Skeletal muscle satellite cell (primary cell): ENCODE measurements around the gene CTNND2.

Source experiments
- H3K27me3 ChIP-seq: 2 replicates; pipeline ENCODE4 v1.7.0; 2013; ENCODE audit warnings: low read length; ENCODE audit not compliant: control insufficient read depth, insufficient read depth
- H3K36me3 ChIP-seq: 2 replicates; pipeline ENCODE4 v1.7.0; 2013; ENCODE audit warnings: mild to moderate bottlenecking, control low read depth, low read length; ENCODE audit not compliant: insufficient read depth
- H3K4me1 ChIP-seq: 2 replicates; pipeline ENCODE4 v1.7.0; 2013; ENCODE audit warnings: low read length; ENCODE audit not compliant: control insufficient read depth, insufficient read depth
- H3K4me2 ChIP-seq: 2 replicates; pipeline ENCODE4 v1.7.0; 2013; ENCODE audit warnings: mild to moderate bottlenecking, low read length
- H3K4me3 ChIP-seq: 2 replicates; pipeline ENCODE4 v1.7.0; 2013; ENCODE audit warnings: low read length
- H3K9ac ChIP-seq: 2 replicates; pipeline ENCODE4 v1.7.0; 2013; ENCODE audit warnings: mild to moderate bottlenecking, low read depth, low read length, moderate library complexity
- H3K9me3 ChIP-seq: replicated peaks from 2 replicates; pipeline ENCODE4 v1.7.0; 2013; ENCODE audit warnings: mild to moderate bottlenecking, control low read depth, low read length

Gene CTNND2

GRCh38 chr5:11903614-11904264 lies 507 bp downstream of the CTNND2 start:
- Histone ChIP-seq H3K4me2 (peak overlapping the region; percentile 56), H3K4me3 (peak overlapping the region; percentile 39), H3K4me1 (no peaks in the 10 kb centered on the region), H3K36me3 (no peaks in the 10 kb centered on the region), H3K27me3 (peaks cover 25% of the 10 kb centered on the region), H3K9ac (no peak overlapping the region), H3K9me3 (no peaks in the 10 kb centered on the region)

GRCh38 chr5:11903121-11903613 lies 1.1 kb downstream of the CTNND2 start:
- Histone ChIP-seq H3K4me1 (no peaks in the 10 kb centered on the region), H3K4me2 (no peak overlapping the region), H3K9ac (no peak overlapping the region), H3K4me3 (no peak overlapping the region), H3K27me3 (peaks cover 25% of the 10 kb centered on the region), H3K9me3 (no peaks in the 10 kb centered on the region), H3K36me3 (no peaks in the 10 kb centered on the region)

GRCh38 chr5:11902201-11902619 lies 2.0 kb downstream of the CTNND2 start:
- H3K36me3 ChIP-seq = no peaks in the 10 kb centered on the region
- H3K4me1 ChIP-seq = no peaks in the 10 kb centered on the region
- no peak overlapping the region for H3K4me3 ChIP-seq
- H3K9ac ChIP-seq = no peak overlapping the region
- H3K9me3 ChIP-seq = no peaks in the 10 kb centered on the region
- no peak overlapping the region for H3K4me2 ChIP-seq
- peaks cover 25% of the 10 kb centered on the region for H3K27me3 ChIP-seq

- H3K4me2 ChIP-seq = no peak overlapping the region
- H3K27me3 ChIP-seq = peaks cover 15% of the 10 kb centered on the region
- H3K36me3 ChIP-seq = no peaks in the 10 kb centered on the region
- H3K4me1 ChIP-seq = no peaks in the 10 kb centered on the region
- H3K9me3 ChIP-seq = no peaks in the 10 kb centered on the region
- no peak overlapping the region for H3K4me3 ChIP-seq
- no peak overlapping the region for H3K9ac ChIP-seq
These were observed 5.5 kb downstream of the CTNND2 start for GRCh38 chr5:11898787-11899186.

GRCh38 chr5:11897781-11898180 lies 6.5 kb downstream of the CTNND2 start:
- no peak overlapping the region for H3K9ac ChIP-seq
- no peak overlapping the region for H3K4me3 ChIP-seq
- H3K36me3 ChIP-seq = no peaks in the 10 kb centered on the region
- no peaks in the 10 kb centered on the region for H3K4me1 ChIP-seq
- peaks cover 7% of the 10 kb centered on the region for H3K27me3 ChIP-seq
- H3K9me3 ChIP-seq = peaks cover 3% of the 10 kb centered on the region
- no peak overlapping the region for H3K4me2 ChIP-seq

GRCh38 chr5:11894992-11895391 lies 9.3 kb downstream of the CTNND2 start:
- Histone ChIP-seq H3K4me1 (no peaks in the 10 kb centered on the region), H3K4me2 (no peak overlapping the region), H3K4me3 (no peak overlapping the region), H3K9ac (no peak overlapping the region), H3K27me3 (no peaks in the 10 kb centered on the region), H3K36me3 (no peaks in the 10 kb centered on the region), H3K9me3 (peaks cover 3% of the 10 kb centered on the region)

- Histone ChIP-seq H3K4me1 (no peaks in the 10 kb centered on the region), H3K9ac (no peak overlapping the region), H3K36me3 (no peaks in the 10 kb centered on the region), H3K4me2 (no peak overlapping the region), H3K27me3 (no peaks in the 10 kb centered on the region), H3K9me3 (peaks cover 3% of the 10 kb centered on the region), H3K4me3 (no peak overlapping the region)
These were observed 11.4 kb downstream of the CTNND2 start for GRCh38 chr5:11892832-11893231.

GRCh38 chr5:11890777-11891176 lies 13.5 kb downstream of the CTNND2 start:
- Histone ChIP-seq H3K4me2 (no peak overlapping the region), H3K36me3 (no peaks in the 10 kb centered on the region), H3K9ac (no peak overlapping the region), H3K27me3 (no peaks in the 10 kb centered on the region), H3K4me1 (no peaks in the 10 kb centered on the region), H3K9me3 (peaks cover 3% of the 10 kb centered on the region), H3K4me3 (no peak overlapping the region)

- Histone ChIP-seq H3K4me3 (no peak overlapping the region), H3K4me2 (no peak overlapping the region), H3K27me3 (no peaks in the 10 kb centered on the region), H3K9ac (no peak overlapping the region), H3K9me3 (no peaks in the 10 kb centered on the region), H3K4me1 (no peaks in the 10 kb centered on the region), H3K36me3 (no peaks in the 10 kb centered on the region)
These were observed 16.0 kb downstream of the CTNND2 start for GRCh38 chr5:11888221-11888620.

GRCh38 chr5:11878814-11879213 lies 25.4 kb downstream of the CTNND2 start:
- Histone ChIP-seq H3K9ac (no peak overlapping the region), H3K27me3 (no peaks in the 10 kb centered on the region), H3K9me3 (no peaks in the 10 kb centered on the region), H3K36me3 (no peaks in the 10 kb centered on the region), H3K4me3 (no peak overlapping the region), H3K4me1 (no peaks in the 10 kb centered on the region), H3K4me2 (no peak overlapping the region)

- no peaks in the 10 kb centered on the region for H3K27me3 ChIP-seq
- no peak overlapping the region for H3K9ac ChIP-seq
- no peaks in the 10 kb centered on the region for H3K4me1 ChIP-seq
- no peaks in the 10 kb centered on the region for H3K36me3 ChIP-seq
- no peak overlapping the region for H3K4me2 ChIP-seq
- no peaks in the 10 kb centered on the region for H3K9me3 ChIP-seq
- H3K4me3 ChIP-seq = no peak overlapping the region
These were observed 30.7 kb downstream of the CTNND2 start for GRCh38 chr5:11873587-11873986.

- Histone ChIP-seq H3K36me3 (no peaks in the 10 kb centered on the region), H3K4me2 (no peak overlapping the region), H3K4me3 (no peak overlapping the region), H3K27me3 (no peaks in the 10 kb centered on the region), H3K9me3 (peaks cover 3% of the 10 kb centered on the region), H3K4me1 (no peaks in the 10 kb centered on the region), H3K9ac (no peak overlapping the region)
These were observed 35.0 kb downstream of the CTNND2 start for GRCh38 chr5:11869203-11869602.
